ENCODE data around the gene TCF7L2. TPM values are rescaled to one million over a fixed set of nuclear protein-coding genes. Genes with fewer than 3 reads are reported as not detected.

Gene TCF7L2
- total RNA-seq, 2 experiments from 2014 or later, result 2.0 to 2.1 TPM

DNA sequence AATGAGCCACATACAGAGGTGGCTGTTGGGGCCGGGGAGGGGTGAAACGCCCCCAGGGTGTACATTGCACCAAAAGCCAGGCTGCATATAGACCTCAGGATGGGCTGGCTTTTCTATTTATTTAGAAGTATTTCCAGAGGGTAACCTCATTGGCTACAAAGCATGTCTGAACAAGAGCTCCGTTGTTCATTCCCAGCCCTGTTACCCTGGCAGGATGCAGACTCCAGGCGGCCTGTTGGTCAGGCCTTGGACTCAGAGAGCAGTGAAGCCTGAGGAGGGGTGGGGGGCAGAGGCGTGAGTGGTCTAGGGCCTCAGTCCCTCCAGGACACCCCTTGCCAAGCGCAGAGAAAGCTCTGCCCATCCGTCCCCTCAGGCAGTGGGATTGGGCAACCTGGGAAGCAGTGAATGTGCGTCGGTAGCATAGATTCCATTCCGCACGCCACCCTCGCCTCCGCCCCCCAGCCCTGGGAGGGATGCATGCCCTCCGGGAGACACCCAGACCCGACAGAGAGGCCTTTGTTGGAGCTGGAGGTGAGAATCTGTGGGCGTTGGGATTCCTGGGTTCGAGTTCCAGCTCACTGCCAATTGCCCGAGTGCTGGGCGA, 41.9 kb downstream of the TCF7L2 start:
- DNase-seq, result no peak
- H3K4me1 Mint-ChIP-seq (ENCODE audit: low read depth), result peaks cover 3% of the 10 kb centered on the region
- intact Hi-C loops (cut with micrococcal nuclease), result no loop called here
- no peak overlapping the region for H3K27ac Mint-ChIP-seq
- H3K4me3 Mint-ChIP-seq, result no peak overlapping the region
- no peaks in the 10 kb centered on the region for H3K9me3 Mint-ChIP-seq
- H3K27me3 Mint-ChIP-seq (ENCODE audit: low read depth), result peaks cover 49% of the 10 kb centered on the region
- CTCF ChIA-PET, result interaction anchor here (1.0 kb wide), 1 partner anchor 76 kb away, joined by 3 read pairs; no protein-coding TSS in a partner anchor
- no peaks in the 10 kb centered on the region for H3K36me3 Mint-ChIP-seq (ENCODE audit: low read depth)

DNA sequence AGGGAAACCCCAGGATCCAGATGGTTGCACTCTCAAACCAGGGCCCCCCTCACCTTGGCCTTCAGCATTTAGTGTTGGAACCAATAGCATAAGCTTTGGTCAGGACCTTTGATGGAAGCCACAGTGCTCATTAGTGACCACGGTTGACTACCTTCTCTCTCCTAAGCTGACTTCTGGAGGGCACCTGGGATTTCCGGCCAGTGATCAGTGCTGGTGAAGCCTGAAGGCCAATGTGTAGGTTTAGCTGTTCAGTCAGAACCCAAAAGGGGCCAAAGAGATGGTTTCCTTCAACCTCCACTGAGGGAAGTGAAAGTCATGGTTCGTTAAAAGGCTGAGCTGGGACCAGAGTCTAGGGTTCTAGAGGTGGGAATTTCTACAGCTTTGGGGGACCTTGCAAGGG, 46.4 kb downstream of the TCF7L2 start:
- Mint-ChIP-seq H3K27ac (no peak overlapping the region), H3K9me3 (no peaks in the 10 kb centered on the region), H3K4me3 (no peak overlapping the region), H3K4me1 (ENCODE audit: low read depth) (no peaks in the 10 kb centered on the region), H3K27me3 (ENCODE audit: low read depth) (peaks cover 27% of the 10 kb centered on the region), H3K36me3 (ENCODE audit: low read depth) (no peaks in the 10 kb centered on the region)
- intact Hi-C loops (cut with micrococcal nuclease), result no loop called here
- CTCF ChIA-PET, result no interaction called here
- no peak for DNase-seq

DNA sequence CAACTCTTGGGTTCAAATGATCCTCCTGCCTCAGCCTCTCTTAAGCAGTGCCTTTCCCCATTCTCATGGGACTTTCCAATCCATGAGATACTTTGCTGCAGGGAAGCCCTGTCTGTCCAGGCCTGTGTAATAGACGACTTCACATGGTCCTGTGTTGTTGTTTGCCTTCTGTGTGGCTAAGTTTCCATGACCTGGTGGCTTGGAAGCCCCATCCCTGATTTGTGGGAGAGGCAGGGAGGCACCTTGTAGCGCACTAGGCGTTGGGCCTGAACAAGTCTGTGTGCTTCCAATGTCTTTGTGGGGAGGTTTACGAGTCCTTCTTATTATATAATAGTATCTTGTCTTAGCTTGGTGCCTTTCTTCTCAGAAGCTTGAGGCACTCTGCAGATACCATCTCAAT, 49.1 kb downstream of the TCF7L2 start:
- Mint-ChIP-seq H3K36me3 (ENCODE audit: low read depth) (no peaks in the 10 kb centered on the region), H3K9me3 (no peaks in the 10 kb centered on the region), H3K27me3 (ENCODE audit: low read depth) (peaks cover 38% of the 10 kb centered on the region), H3K27ac (no peak overlapping the region), H3K4me3 (no peak overlapping the region), H3K4me1 (ENCODE audit: low read depth) (no peaks in the 10 kb centered on the region)
- CTCF ChIA-PET, result interaction anchor here (0.6 kb wide), 1 partner anchor 84 kb away, joined by 3 read pairs; no protein-coding TSS in a partner anchor
- DNase-seq, result no peak
- intact Hi-C loops (cut with micrococcal nuclease), result no loop called here

DNA sequence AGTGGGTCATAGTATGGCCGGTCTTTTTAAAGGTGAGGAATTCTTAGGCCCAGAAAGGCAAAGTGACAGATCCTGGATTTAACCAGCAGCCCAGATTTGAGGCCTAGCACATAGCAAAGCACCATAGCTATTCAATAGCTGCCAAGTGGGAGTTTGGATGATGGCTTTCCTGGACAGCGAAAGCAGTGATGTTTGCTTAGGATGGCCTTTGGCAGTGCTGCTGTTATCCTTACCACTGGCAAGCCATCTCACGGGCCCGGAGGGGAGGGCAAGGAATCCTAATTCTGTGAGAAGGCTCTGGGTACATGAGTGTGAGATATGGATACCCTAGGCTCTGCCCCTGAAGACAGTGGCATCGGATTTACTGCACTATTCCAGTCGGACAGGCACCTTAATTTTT, 50.4 kb downstream of the TCF7L2 start:
- CTCF ChIA-PET, result no interaction called here
- DNase-seq, result no peak
- no peak overlapping the region for H3K27ac Mint-ChIP-seq
- H3K4me3 Mint-ChIP-seq, result no peak overlapping the region
- H3K9me3 Mint-ChIP-seq, result no peaks in the 10 kb centered on the region
- intact Hi-C loops (cut with micrococcal nuclease), result no loop called here
- H3K36me3 Mint-ChIP-seq (ENCODE audit: low read depth), result no peaks in the 10 kb centered on the region
- peaks cover 38% of the 10 kb centered on the region for H3K27me3 Mint-ChIP-seq (ENCODE audit: low read depth)
- H3K4me1 Mint-ChIP-seq (ENCODE audit: low read depth), result no peaks in the 10 kb centered on the region

DNA sequence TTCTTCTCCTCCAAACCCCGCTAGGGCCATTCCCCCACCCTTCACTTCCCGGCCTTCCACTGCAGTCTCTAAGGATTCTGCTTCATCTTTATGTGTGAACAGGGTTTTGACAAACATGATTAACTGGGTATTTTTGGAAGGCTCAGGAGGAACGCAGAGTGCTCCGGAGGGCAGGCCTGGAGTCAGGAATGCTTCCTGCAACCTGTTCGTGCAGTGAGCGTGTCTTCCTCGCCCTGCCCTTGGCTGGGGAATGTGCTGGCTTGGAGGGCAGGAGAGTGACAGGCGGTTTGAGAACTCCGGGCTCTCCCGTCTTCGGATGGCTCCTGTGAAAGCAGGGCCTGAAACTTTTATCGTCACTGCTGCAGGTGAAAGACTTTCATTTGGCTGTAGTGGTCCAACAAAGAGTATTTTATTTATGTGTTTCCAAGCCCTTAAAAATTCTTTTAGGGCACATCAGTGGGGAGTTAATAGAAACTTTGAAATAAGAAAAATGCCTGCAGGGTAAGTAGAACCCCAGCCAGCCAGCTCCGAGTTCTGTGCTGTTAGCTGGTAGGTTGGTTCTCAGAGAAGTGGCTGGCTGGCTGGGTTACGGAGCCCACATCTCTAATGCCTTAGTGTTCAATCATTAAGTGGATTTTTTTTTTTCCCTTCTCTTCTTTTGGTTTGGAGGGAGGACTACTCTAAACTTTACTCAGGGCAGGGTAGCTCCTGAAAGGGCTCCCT, 51.0 kb downstream of the TCF7L2 start:
- Mint-ChIP-seq H3K4me3 (no peak overlapping the region), H3K4me1 (ENCODE audit: low read depth) (no peaks in the 10 kb centered on the region), H3K36me3 (ENCODE audit: low read depth) (no peaks in the 10 kb centered on the region), H3K27me3 (ENCODE audit: low read depth) (peaks cover 42% of the 10 kb centered on the region), H3K27ac (no peak overlapping the region), H3K9me3 (no peaks in the 10 kb centered on the region)
- CTCF ChIA-PET, result interaction anchor here (0.6 kb wide), 1 partner anchor 125 kb away, joined by 3 read pairs; no protein-coding TSS in a partner anchor
- intact Hi-C loops (cut with micrococcal nuclease), result no loop called here
- DNase-seq, result no peak

DNA sequence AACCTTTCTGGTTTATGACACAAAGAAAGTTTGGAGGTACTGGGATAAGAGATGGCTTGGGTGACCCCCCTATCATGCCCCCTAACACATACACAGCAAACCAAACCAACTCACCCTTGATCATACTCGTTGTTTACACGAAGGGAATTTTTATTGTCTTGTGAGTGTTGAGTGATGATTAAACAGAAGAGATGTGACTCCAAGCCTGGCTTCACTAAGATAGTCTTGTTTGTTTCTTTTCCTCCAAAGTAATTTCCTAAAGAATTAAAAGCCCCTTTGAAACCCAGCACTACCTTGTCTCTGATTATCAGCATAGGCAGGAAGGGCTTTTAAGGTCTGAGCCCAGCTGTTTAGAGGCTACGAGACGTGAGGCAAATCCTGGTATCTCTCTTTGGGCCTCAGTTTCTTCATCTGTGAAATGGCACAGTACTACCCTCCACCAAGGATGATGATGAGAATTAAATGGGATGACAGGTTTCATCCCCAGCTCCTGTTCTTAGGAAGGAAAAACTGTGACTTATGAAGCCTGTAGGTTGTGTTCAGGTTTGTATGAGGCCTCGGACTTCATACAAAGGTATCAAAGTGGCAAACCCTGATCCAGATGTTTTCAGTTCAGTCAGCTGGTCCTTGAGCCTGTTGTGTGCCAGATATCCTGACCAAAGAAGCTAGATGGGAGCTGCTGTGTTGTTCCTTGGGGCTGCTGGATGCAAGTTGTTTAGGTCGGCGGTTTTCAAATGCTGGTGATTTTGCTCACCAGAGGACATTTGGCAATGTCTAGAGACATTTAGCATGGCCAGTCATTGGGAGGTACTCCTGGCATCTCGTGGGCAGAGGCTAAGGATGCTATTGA, 51.8 kb downstream of the TCF7L2 start:
- no peak overlapping the region for H3K4me3 Mint-ChIP-seq
- H3K27me3 Mint-ChIP-seq (ENCODE audit: low read depth), result peaks cover 45% of the 10 kb centered on the region
- H3K9me3 Mint-ChIP-seq, result no peaks in the 10 kb centered on the region
- H3K27ac Mint-ChIP-seq, result no peak overlapping the region
- intact Hi-C loops (cut with micrococcal nuclease), result no loop called here
- DNase-seq, result no peak
- H3K36me3 Mint-ChIP-seq (ENCODE audit: low read depth), result no peaks in the 10 kb centered on the region
- CTCF ChIA-PET, result interaction anchor here (0.6 kb wide), 1 partner anchor 124 kb away, joined by 3 read pairs; no protein-coding TSS in a partner anchor
- H3K4me1 Mint-ChIP-seq (ENCODE audit: low read depth), result peaks cover 6% of the 10 kb centered on the region

DNA sequence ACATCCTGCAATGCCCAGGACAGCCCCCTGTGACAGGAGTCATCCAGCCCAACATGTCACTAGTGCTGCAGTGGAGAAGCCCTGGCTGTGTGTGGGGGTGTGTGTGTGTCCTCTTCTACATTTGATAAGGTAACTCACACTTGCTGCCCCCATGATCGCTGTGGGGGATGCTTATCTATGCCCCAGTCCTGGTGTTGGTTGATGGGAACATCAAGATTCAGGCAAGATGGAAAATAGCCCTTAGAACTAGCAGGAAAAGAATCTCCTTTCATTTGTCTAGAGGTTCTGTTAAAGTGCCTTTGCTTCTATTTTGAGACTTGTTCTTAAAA, 52.4 kb downstream of the TCF7L2 start:
- Mint-ChIP-seq H3K4me3 (no peak overlapping the region), H3K4me1 (ENCODE audit: low read depth) (peaks cover 12% of the 10 kb centered on the region), H3K9me3 (no peaks in the 10 kb centered on the region), H3K27ac (no peak overlapping the region), H3K36me3 (ENCODE audit: low read depth) (no peaks in the 10 kb centered on the region), H3K27me3 (ENCODE audit: low read depth) (peaks cover 48% of the 10 kb centered on the region)
- DNase-seq, result no peak
- CTCF ChIA-PET, result no interaction called here
- intact Hi-C loops (cut with micrococcal nuclease), result no loop called here

DNA sequence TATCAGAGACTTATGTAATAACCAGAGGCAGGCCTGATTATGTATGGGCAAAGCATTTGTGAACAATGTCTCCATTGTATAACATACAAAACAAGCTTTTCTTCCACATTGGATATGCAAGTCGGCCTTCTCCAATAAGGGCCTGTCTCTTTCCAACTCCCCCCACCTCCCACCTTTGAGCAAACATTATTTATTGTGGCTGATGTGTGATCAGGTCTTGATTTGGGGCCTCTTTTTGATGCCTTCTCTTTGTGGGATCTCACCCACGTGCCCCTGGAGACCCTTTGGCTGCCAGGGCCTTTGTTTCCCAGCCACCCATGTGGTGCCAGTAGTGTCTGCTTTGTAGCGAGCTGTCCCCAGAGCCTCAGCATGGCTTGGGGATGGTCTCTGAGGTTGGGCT, 53.0 kb downstream of the TCF7L2 start:
- no peak for DNase-seq
- intact Hi-C loops (cut with micrococcal nuclease), result no loop called here
- CTCF ChIA-PET, result no interaction called here
- H3K9me3 Mint-ChIP-seq, result no peaks in the 10 kb centered on the region
- no peak overlapping the region for H3K4me3 Mint-ChIP-seq
- no peak overlapping the region for H3K27ac Mint-ChIP-seq
- H3K4me1 Mint-ChIP-seq (ENCODE audit: low read depth), result peaks cover 18% of the 10 kb centered on the region
- no peaks in the 10 kb centered on the region for H3K36me3 Mint-ChIP-seq (ENCODE audit: low read depth)
- H3K27me3 Mint-ChIP-seq (ENCODE audit: low read depth), result peaks cover 50% of the 10 kb centered on the region

DNA sequence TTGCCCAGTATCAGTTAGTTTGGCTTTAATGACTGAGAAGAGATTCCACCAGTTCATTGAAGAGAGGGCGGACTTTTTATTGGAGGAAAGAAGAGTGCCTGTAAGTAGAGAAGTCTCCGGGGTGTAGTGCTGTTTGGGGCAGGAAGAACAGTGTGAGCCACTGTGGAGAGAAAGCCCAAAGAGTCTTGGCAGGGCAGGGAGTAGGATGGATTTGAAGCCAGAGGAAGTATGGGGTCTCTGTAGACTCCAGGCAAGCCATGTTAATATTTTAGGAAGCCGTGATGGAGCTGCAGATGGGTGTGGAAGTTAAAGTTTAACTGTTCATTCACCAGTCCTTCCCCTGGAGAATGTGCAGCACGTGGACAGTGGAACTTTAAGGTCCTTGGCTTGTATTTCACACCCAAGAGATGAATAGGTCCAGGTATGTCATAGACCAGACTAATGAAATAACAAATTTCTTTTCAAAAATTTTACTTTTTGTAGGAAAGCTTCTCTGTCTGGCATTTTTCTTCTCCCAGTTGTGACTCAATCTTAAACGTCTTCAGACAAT, 54.1 kb downstream of the TCF7L2 start:
- Mint-ChIP-seq H3K27me3 (ENCODE audit: low read depth) (peaks cover 57% of the 10 kb centered on the region), H3K9me3 (no peaks in the 10 kb centered on the region), H3K36me3 (ENCODE audit: low read depth) (no peaks in the 10 kb centered on the region), H3K4me3 (no peak overlapping the region), H3K27ac (no peak overlapping the region), H3K4me1 (ENCODE audit: low read depth) (peaks cover 25% of the 10 kb centered on the region)
- DNase-seq, result no peak
- CTCF ChIA-PET, result no interaction called here
- intact Hi-C loops (cut with micrococcal nuclease), result no loop called here

DNA sequence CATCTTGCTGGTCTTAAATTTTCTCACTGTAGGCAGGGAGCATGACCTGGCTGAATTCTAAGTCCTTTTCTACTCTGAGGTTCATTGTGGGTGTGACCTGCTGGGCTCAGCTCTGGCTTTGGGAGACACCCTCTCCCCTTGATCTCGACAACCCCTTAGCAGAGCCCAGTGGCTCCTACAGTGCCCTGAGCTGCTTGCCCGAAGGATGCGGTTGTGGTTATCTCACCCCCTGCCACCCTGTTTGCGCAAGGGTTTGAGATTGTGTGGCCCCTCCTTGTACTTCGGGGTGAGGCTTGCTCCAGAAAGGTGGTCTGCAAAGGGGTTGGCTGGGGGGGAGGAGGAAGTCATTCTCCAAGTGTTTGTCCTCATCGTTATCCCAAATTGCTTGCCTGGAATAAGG, 55.3 kb downstream of the TCF7L2 start:
- H3K9me3 Mint-ChIP-seq, result no peaks in the 10 kb centered on the region
- peaks cover 62% of the 10 kb centered on the region for H3K27me3 Mint-ChIP-seq (ENCODE audit: low read depth)
- H3K4me3 Mint-ChIP-seq, result no peak overlapping the region
- no peak for DNase-seq
- CTCF ChIA-PET, result no interaction called here
- no peaks in the 10 kb centered on the region for H3K36me3 Mint-ChIP-seq (ENCODE audit: low read depth)
- peaks cover 25% of the 10 kb centered on the region for H3K4me1 Mint-ChIP-seq (ENCODE audit: low read depth)
- H3K27ac Mint-ChIP-seq, result no peak overlapping the region
- intact Hi-C loops (cut with micrococcal nuclease), result no loop called here

DNA sequence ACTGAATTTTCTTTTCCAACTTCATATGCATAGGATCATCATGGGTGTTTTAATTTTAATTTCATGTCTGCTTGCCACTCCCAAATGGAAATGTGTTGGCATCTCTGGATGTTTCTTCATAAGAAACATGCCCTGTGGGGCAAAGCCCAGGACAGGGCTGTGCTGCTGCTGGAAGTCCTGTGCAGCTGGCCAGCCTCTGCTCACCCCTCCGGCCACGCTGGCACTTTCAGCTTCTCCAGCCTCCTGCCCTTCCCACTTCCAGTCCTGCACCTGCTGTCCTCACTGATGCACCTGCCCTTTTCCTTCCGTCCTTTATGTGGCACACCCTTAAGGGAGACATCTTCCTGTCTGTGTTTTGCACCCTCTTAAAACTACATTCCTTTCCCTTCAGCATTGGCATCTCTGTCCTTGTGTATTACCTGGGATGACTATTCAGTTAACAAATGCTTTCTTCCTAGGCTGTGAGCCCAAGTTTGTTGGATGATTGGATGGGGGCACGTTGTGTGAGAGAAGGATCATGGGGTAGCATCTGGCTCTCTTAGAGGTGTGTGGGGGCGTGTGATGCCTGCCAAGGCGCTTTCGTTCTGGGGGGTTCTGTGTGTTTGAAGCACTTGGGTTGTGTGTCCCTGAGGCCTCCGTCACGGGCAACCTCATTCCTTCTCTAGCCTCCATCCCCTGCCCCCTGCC, 56.8 kb downstream of the TCF7L2 start:
- Mint-ChIP-seq H3K9me3 (no peaks in the 10 kb centered on the region), H3K4me3 (no peak overlapping the region), H3K4me1 (ENCODE audit: low read depth) (peaks cover 25% of the 10 kb centered on the region), H3K36me3 (ENCODE audit: low read depth) (no peaks in the 10 kb centered on the region), H3K27ac (no peak overlapping the region), H3K27me3 (ENCODE audit: low read depth) (peaks cover 74% of the 10 kb centered on the region)
- CTCF ChIA-PET, result interaction anchor here (1.1 to 1.3 kb wide), 2 partner anchors 54 to 118 kb away, joined by 3 read pairs; no protein-coding TSS in a partner anchor
- DNase-seq, result no peak
- intact Hi-C loops (cut with micrococcal nuclease), result loop anchor here (1.0 kb wide), 3 partner anchors 20 to 56 kb away; partner anchors contain the start of gene TCF7L2

DNA sequence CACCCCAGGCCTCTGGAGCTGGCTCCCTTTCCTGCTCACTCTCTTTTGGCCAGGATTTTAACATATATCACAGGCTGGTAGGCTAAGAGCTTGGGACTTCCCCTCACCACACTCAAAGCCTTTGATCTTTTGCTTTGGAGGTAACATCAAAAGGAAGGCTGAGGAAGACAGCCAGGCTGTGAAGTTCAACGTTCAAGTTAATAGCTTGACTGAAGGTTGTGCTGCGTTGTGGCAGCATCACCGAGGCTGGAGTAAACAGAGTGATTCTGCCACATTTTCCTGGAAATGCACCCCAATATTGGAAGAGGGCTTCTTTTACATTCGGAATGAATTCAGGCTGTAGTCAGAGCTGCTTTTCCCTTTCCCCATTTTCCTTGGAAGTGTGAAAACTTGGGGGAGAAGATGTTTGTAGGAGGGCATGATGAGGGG, 57.3 kb downstream of the TCF7L2 start:
- H3K4me1 Mint-ChIP-seq (ENCODE audit: low read depth), result peaks cover 25% of the 10 kb centered on the region
- H3K27me3 Mint-ChIP-seq (ENCODE audit: low read depth), result peaks cover 80% of the 10 kb centered on the region
- intact Hi-C loops (cut with micrococcal nuclease), result loop anchor here (1.0 kb wide), 3 partner anchors 21 to 57 kb away; partner anchors contain the start of gene TCF7L2
- peak; percentile 68 for DNase-seq
- CTCF ChIA-PET, result interaction anchor here (1.1 to 1.3 kb wide), 2 partner anchors 53 to 117 kb away, joined by 3 read pairs; no protein-coding TSS in a partner anchor
- no peaks in the 10 kb centered on the region for H3K9me3 Mint-ChIP-seq
- no peaks in the 10 kb centered on the region for H3K36me3 Mint-ChIP-seq (ENCODE audit: low read depth)
- peak overlapping the region; percentile 64 for H3K4me3 Mint-ChIP-seq
- H3K27ac Mint-ChIP-seq, result peak overlapping the region; percentile 48

All from activated naive CD4-positive, alpha-beta T cell treated with anti-CD3 and anti-CD28 coated beads for 36 hours (primary cell).